ENCODE results near the gene PCDHAC1. TPM values are rescaled to one million over a fixed set of nuclear protein-coding genes. Genes with fewer than 3 reads are reported as not detected.

PCDHAC1 gene
- total and polyA plus RNA-seq, 2 of the 4 experiments (the other 2 are of a cell fraction) = under 0.01 TPM; not detected in 1

GRCh38 chr5:140927228-140927573 lies 1.1 kb downstream of the PCDHAC1 start:
- Histone ChIP-seq H3K23ac (ENCODE audit: low read depth, low read length) (no peak overlapping the region), H2BK15ac (ENCODE audit: low read depth, low read length) (no peak overlapping the region), H3K18ac (ENCODE audit: low read depth, low read length) (no peak overlapping the region), H4K20me1 (ENCODE audit: insufficient read depth, low read length) (no peaks in the 10 kb centered on the region), H4K91ac (ENCODE audit: insufficient read depth, low read depth, low read length) (no peak overlapping the region), H3K79me1 (ENCODE audit: low read depth in 1 of 2, low read length in 2 of 2) (no peaks in the 10 kb centered on the region), H4K5ac (ENCODE audit: low read depth, low read length) (no peak overlapping the region), H3K4me3 (ENCODE audit: insufficient read depth, low read depth, low read length) (peak overlapping the region; percentile 21; the same call in 1 of the 2 replicates), H3K27ac (ENCODE audit: insufficient read depth, low read length) (no peak overlapping the region), H2BK5ac (ENCODE audit: low read depth, low read length, poor library complexity, severe bottlenecking) (no peak overlapping the region), H3K9ac (ENCODE audit: low read depth, low read length) (no peak overlapping the region), H3K9me1 (ENCODE audit: insufficient read depth, low read length) (no peaks in the 10 kb centered on the region), H2AK5ac (ENCODE audit: low read depth, low read length) (no peak overlapping the region), H2BK120ac (ENCODE audit: low read depth, low read length) (no peak overlapping the region), H3K4me1 (ENCODE audit: control insufficient read depth, insufficient read depth, low read length) (no peaks in the 10 kb centered on the region), H3K4me2 (ENCODE audit: low read depth, low read length) (peak overlapping the region; percentile 64), H3K14ac (replicated peaks; ENCODE audit: low read depth, low read length) (no peak overlapping the region), H3K36me3 (ENCODE audit: control insufficient read depth, insufficient read depth, low read length) (no peaks in the 10 kb centered on the region), H3K27me3 (ENCODE audit: control insufficient read depth, insufficient read depth, low read length) (no peaks in the 10 kb centered on the region), H4K8ac (ENCODE audit: low read depth in 2 of 2, low read length in 2 of 2) (no peak overlapping the region), H2AFZ (replicated peaks; ENCODE audit: low read length, poor library complexity) (peak overlapping the region; percentile 41), H2BK20ac (ENCODE audit: low read depth, low read length) (no peak overlapping the region), H2AK9ac (replicated peaks; ENCODE audit: low read depth, low read length, poor library complexity) (no peak overlapping the region), H3K4ac (ENCODE audit: low read depth, low read length) (no peak overlapping the region), H3K56ac (ENCODE audit: extremely low read depth, insufficient read depth, low read length) (no peak overlapping the region), H3K9me3 (ENCODE audit: control insufficient read depth, insufficient read depth, low read length) (peaks cover 11% of the 10 kb centered on the region)
- in situ Hi-C loops (cut with MboI; ENCODE audit: low sequenced_read_pairs) (no loop called here), intact Hi-C loops (cut with micrococcal nuclease) (no loop called here), dilution Hi-C loops (cut with HindIII; ENCODE audit: low sequenced_read_pairs, unreplicated experiment) (no loop called here)
- TF ChIP-seq CHD1 (IDR thresholded peaks at IDR 0.05; ENCODE audit: low read depth, low read length) (no peak), RFX5 (IDR thresholded peaks at IDR 0.05; ENCODE audit: low read depth, low read length) (no peak), MAZ (IDR thresholded peaks at IDR 0.05; ENCODE audit: borderline replicate concordance, low read depth, low read length) (no peak), FOS (IDR thresholded peaks at IDR 0.05; ENCODE audit: low read depth, low read length) (no peak), RAD21 (IDR thresholded peaks at IDR 0.05; ENCODE audit: low read length) (no peak), RCOR1 (IDR thresholded peaks at IDR 0.05; ENCODE audit: insufficient replicate concordance, low read length) (no peak), SMC3 (IDR thresholded peaks at IDR 0.05; ENCODE audit: low read depth, low read length) (no peak), USF2 (IDR thresholded peaks at IDR 0.05; ENCODE audit: low read depth, low read length) (no peak), MAFK (IDR thresholded peaks at IDR 0.05; ENCODE audit: low read depth, low read length) (no peak), POLR2A (IDR thresholded peaks at IDR 0.05; ENCODE audit: low read depth, low read length) (no peak), NFE2L2 (IDR thresholded peaks at IDR 0.05; ENCODE audit: low read depth, low read length) (no peak), MXI1 (IDR thresholded peaks at IDR 0.05; ENCODE audit: borderline replicate concordance, low read depth, low read length) (no peak), BHLHE40 (IDR thresholded peaks at IDR 0.05; ENCODE audit: low read depth, low read length) (no peak), CEBPB (IDR thresholded peaks at IDR 0.05; ENCODE audit: low read depth, low read length) (no peak)
- TF ChIP-seq, protein P1, sequence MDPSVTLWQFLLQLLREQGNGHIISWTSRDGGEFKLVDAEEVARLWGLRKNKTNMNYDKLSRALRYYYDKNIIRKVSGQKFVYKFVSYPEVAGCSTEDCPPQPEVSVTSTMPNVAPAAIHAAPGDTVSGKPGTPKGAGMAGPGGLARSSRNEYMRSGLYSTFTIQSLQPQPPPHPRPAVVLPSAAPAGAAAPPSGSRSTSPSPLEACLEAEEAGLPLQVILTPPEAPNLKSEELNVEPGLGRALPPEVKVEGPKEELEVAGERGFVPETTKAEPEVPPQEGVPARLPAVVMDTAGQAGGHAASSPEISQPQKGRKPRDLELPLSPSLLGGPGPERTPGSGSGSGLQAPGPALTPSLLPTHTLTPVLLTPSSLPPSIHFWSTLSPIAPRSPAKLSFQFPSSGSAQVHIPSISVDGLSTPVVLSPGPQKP (IDR thresholded peaks at IDR 0.05; ENCODE audit: borderline replicate concordance, low read depth, low read length) = no peak
- TF ChIP-seq, protein P2, sequence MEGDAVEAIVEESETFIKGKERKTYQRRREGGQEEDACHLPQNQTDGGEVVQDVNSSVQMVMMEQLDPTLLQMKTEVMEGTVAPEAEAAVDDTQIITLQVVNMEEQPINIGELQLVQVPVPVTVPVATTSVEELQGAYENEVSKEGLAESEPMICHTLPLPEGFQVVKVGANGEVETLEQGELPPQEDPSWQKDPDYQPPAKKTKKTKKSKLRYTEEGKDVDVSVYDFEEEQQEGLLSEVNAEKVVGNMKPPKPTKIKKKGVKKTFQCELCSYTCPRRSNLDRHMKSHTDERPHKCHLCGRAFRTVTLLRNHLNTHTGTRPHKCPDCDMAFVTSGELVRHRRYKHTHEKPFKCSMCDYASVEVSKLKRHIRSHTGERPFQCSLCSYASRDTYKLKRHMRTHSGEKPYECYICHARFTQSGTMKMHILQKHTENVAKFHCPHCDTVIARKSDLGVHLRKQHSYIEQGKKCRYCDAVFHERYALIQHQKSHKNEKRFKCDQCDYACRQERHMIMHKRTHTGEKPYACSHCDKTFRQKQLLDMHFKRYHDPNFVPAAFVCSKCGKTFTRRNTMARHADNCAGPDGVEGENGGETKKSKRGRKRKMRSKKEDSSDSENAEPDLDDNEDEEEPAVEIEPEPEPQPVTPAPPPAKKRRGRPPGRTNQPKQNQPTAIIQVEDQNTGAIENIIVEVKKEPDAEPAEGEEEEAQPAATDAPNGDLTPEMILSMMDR (conservative IDR thresholded peaks at IDR 0.05; ENCODE audit: low read depth, low read length) = no peak
- POLR2A ChIA-PET (ENCODE audit: unreplicated experiment) = no interaction called here
- CTCF ChIA-PET = no interaction called here
- WGBS, 2 experiments (ENCODE audit: extremely low coverage in 2 of 2, insufficient read length in 1 of 2) = 7% methylated on average over 17 of the region's 26 CpGs; no CpG with 5 or more reads in 1 of the 2 experiments
- ATAC-seq (ENCODE audit: low read depth) (no peak), DNase-seq (no peak)
- no TSS peak for BruUV-seq (replicated peaks)

All from IMR-90 (cell line).